Right lobe of liver (tissue), 4 donors: ENCODE data around the gene CFAP157.

Source experiments
- CTCF ChIP-seq, 4 donors: fragments of 200-600 bp in 3 of 4; fragments of 450-650 bp in 1 of 4; IDR thresholded peaks; one replicate each; pipeline versions ENCODE4 v1.5.1 to v1.8.0; 2016 to 2022; ENCODE audit warnings: antibody characterized with exemption in 4 of 4, mild to moderate bottlenecking in 2 of 4
- POLR2A ChIP-seq: fragments of 450-650 bp; IDR thresholded peaks from one replicate; pipeline ENCODE4 v1.6.1; 2017; ENCODE audit warnings: antibody characterized with exemption, mild to moderate bottlenecking
- donor health status: DM: no; HTN: no; CAD: no.
- donor health status: DM: no; HTN: no; CAD: no.
- donor health status: DM: no; HTN: yes; CAD: no.

GRCh38 chr9:127761061-127761460 is 54.3 kb downstream of the CFAP157 start:
- no peak for TF ChIP-seq CTCF (IDR thresholded peaks at IDR 0.05)
- TF ChIP-seq POLR2A: no peak
